HEK293T (cell line): ENCODE data around the gene DPP4.

Source experiments
- CTCF ChIA-PET: fragments of 350-600 bp; formaldehyde crosslinking; extraction: SDS; loops from one replicate; lab custom pipeline; 2021; ENCODE audit warnings: antibody characterized with exemption, inconsistent platforms; lab: Yijun Ruan, JAX
- POLR2A ChIA-PET: fragments of 350-600 bp; formaldehyde crosslinking; extraction: SDS; loops from one replicate; lab custom pipeline; 2020; ENCODE audit warnings: antibody characterized with exemption, inconsistent platforms; lab: Yijun Ruan, JAX
- DNase-seq: peaks from one replicate; pipeline ENCODE4 v3.0.0; 2012; ENCODE audit warnings: mixed read lengths; ENCODE audit errors: extremely low spot score
- ARNT ChIP-seq: fragments of 450-650 bp; IDR thresholded peaks from 2 replicates; pipeline ENCODE4 v1.6.1; 2017; ENCODE audit warnings: mild to moderate bottlenecking
- BHLHE40 ChIP-seq: fragments of 450-650 bp; IDR thresholded peaks from 2 replicates; pipeline ENCODE4 v1.6.1; 2016; ENCODE audit warnings: mild to moderate bottlenecking, moderate library complexity, borderline replicate concordance
- CTBP1 ChIP-seq: fragments of 450-650 bp; IDR thresholded peaks from 2 replicates; pipeline ENCODE4 v1.6.1; 2016; ENCODE audit warnings: borderline replicate concordance
- ELF4 ChIP-seq: fragments of 450-650 bp; IDR thresholded peaks from 2 replicates; pipeline ENCODE4 v1.6.1; 2017; ENCODE audit warnings: antibody characterized with exemption
- FOXA1 ChIP-seq: fragments of 450-650 bp; IDR thresholded peaks from 2 replicates; pipeline ENCODE4 v1.6.1; 2016; ENCODE audit warnings: mild to moderate bottlenecking
- FOXK2 ChIP-seq: fragments of 450-650 bp; IDR thresholded peaks from 2 replicates; pipeline ENCODE4 v1.6.1; 2016; ENCODE audit warnings: mild to moderate bottlenecking
- FOXM1 ChIP-seq: fragments of 450-650 bp; IDR thresholded peaks from 2 replicates; pipeline ENCODE4 v1.6.1; 2017; ENCODE audit warnings: mild to moderate bottlenecking, borderline replicate concordance
- HDGF ChIP-seq: fragments of 450-650 bp; IDR thresholded peaks from 2 replicates; pipeline ENCODE4 v1.6.1; 2017; ENCODE audit warnings: antibody characterized with exemption, borderline replicate concordance
- L3MBTL2 ChIP-seq: fragments of 450-650 bp; conservative IDR thresholded peaks from 2 replicates; pipeline ENCODE4 v1.6.1; 2016; ENCODE audit warnings: mild to moderate bottlenecking
- LEF1 ChIP-seq: fragments of 450-650 bp; IDR thresholded peaks from 2 replicates; pipeline ENCODE4 v1.6.1; 2017; ENCODE audit warnings: mild to moderate bottlenecking, borderline replicate concordance
- NFRKB ChIP-seq: fragments of 450-650 bp; IDR thresholded peaks from 2 replicates; pipeline ENCODE4 v1.6.1; 2016; ENCODE audit warnings: mild to moderate bottlenecking, moderate library complexity
- SP1 ChIP-seq: fragments of 450-650 bp; IDR thresholded peaks from 2 replicates; pipeline ENCODE4 v1.6.1; 2017
- SUZ12 ChIP-seq: fragments of 450-650 bp; IDR thresholded peaks from 2 replicates; pipeline ENCODE4 v1.6.1; 2016; ENCODE audit warnings: mild to moderate bottlenecking
- TARDBP ChIP-seq: fragments of 450-650 bp; IDR thresholded peaks from 2 replicates; pipeline ENCODE4 v1.6.1; 2016
- ZNF384 ChIP-seq: fragments of 450-650 bp; IDR thresholded peaks from 2 replicates; pipeline ENCODE4 v1.6.1; 2016
- TF ChIP-seq, protein P1 (sequence below): fragments of 450-650 bp; IDR thresholded peaks from 2 replicates; pipeline ENCODE4 v1.6.1; 2016

Gene DPP4

DNA sequence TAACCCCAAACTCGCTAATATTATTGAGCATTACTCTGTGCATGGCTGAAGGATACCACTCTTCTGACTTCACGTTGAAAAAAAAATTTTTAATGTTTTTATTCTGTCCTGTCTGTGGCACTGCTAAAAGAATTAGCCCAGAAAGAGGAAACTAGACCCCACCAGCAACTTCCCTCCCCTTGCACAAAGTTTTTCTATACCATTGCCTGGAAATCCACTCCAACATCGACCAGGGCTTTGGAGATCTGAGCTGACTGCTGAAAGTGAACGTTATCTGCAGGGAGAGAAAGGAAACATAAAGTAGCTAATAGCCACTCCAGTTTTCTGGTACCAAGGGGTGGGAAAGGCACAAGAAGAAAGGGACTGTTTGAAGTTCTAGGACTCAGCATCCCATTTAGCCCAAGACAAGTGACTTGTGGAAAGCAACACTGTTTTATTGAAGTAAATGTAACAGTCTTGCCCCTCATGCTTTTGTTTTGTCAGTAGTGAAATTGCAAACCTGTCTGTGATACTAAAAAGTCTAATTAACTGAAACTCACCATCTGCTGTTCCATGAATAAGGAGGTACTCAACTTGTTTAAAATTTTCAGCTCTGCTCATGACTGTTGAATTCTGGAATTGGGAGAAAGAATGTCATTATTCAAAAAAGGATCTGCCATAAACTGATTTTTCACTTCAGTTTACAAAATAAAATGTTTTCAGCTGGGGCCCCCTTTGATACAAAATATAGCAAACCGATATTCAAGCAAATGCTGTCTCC is 79.1 kb downstream of the DPP4 start:
- no peak for DNase-seq
- ChIA-PET CTCF (no interaction called here), POLR2A (no interaction called here)
- TF ChIP-seq L3MBTL2 = no peak
- TF ChIP-seq HDGF = no peak
- TF ChIP-seq BHLHE40 = no peak
- no peak for TF ChIP-seq SUZ12
- TF ChIP-seq CTBP1 = no peak
- no peak for TF ChIP-seq ZNF384
- TF ChIP-seq ARNT = no peak
- TF ChIP-seq FOXK2 = no peak
- TF ChIP-seq SP1 = no peak
- TF ChIP-seq LEF1 = no peak

DNA sequence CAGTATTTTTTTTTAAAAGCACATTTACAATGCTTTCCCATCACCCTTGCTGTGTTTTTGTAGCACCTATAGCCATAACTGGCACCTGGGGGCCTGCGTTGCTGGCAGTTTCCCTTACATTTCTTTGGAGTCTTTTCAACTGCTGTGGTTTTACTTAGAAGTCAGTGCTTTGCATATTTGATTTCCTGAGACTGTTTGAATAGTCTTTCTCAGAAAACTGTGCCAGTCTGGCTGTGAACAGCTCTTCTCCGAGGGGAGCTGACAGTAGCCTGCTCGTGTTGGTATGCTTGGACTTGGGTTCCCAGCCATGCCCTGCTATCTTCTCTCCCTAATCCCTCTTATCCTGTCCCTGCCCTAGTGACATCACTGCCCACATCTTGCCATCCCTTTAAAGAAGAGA is 81.5 kb downstream of the DPP4 start:
- no peak for DNase-seq
- POLR2A ChIA-PET = no interaction called here
- CTCF ChIA-PET = no interaction called here
- TF ChIP-seq ELF4 (no peak), CTBP1 (no peak), SUZ12 (no peak), SP1 (no peak), TARDBP (no peak), FOXK2 (no peak), ZNF384 (no peak), NFRKB (no peak), FOXA1 (no peak)
- TF ChIP-seq, protein P1, sequence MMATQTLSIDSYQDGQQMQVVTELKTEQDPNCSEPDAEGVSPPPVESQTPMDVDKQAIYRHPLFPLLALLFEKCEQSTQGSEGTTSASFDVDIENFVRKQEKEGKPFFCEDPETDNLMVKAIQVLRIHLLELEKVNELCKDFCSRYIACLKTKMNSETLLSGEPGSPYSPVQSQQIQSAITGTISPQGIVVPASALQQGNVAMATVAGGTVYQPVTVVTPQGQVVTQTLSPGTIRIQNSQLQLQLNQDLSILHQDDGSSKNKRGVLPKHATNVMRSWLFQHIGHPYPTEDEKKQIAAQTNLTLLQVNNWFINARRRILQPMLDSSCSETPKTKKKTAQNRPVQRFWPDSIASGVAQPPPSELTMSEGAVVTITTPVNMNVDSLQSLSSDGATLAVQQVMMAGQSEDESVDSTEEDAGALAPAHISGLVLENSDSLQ = no peak

DNA sequence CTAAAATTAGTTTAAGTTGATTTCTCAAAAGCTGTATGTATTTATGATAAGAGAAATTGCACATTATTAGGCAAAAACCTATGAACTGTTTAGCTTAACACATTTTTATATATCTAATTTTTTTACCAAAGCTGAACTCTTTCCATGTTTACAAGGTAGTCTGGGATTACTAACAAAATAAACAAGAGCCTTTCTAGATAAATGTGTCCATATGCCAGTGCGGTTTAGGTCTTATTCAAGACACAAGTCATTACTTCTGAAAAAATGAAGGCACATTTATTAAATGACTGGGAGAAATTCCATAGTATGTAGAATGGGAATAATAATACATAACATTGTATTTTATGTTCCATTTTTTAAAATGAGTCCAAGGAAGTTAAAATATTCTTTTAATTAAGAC is 82.0 kb downstream of the DPP4 start:
- TF ChIP-seq, protein P1 = no peak
- TF ChIP-seq HDGF (no peak), FOXA1 (no peak), FOXK2 (no peak), BHLHE40 (no peak), TARDBP (no peak), L3MBTL2 (no peak), SUZ12 (no peak), FOXM1 (no peak), ELF4 (no peak), NFRKB (no peak), LEF1 (no peak), ZNF384 (no peak), SP1 (no peak), CTBP1 (no peak), ARNT (no peak)
- no peak for DNase-seq
- CTCF ChIA-PET = no interaction called here
- POLR2A ChIA-PET = no interaction called here

DNA sequence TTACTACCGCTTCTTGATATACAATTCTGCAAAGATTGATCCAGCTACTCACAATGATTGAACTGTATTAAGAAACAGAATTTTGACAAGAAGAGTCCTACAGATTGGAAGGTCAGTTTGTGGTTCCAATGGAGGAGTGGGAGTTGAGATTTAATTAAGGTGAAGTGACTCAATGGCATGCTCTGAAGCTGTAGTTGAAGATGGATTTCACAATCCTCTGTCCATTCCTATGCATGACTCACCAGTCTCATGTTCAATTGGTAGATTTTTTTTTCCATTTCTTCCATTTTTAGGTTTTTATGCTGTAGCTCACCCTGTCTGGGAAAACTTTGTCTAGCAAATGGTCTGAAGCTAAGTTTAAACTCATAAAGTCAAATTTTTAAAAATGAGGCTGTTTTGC is 83.3 kb downstream of the DPP4 start:
- ChIA-PET CTCF (no interaction called here), POLR2A (no interaction called here)
- TF ChIP-seq ZNF384 = no peak
- TF ChIP-seq HDGF = no peak
- DNase-seq = no peak

DNA sequence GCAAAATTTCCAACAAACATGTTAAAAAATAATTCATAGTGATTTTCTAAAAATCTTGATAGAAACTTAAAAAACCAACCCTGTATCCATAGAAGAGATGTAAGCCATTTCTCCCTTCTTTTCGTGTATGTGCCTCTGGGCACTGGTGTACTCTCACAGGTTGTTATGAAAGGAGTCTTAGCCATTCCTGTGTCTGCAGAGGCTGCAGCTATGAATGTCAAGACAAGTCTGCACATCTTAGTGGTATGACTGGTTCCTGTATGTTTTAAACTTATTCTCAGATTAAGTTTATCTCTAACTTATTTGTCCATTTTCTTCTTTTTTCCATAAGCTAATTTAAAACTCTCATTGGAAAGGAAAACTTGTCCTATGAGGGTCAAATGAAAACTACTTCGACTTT is 84.0 kb downstream of the DPP4 start:
- ChIA-PET CTCF (no interaction called here), POLR2A (no interaction called here)
- no peak for DNase-seq
- TF ChIP-seq NFRKB = no peak
- TF ChIP-seq BHLHE40 = no peak
- no peak for TF ChIP-seq HDGF
- TF ChIP-seq ZNF384 = no peak
- TF ChIP-seq LEF1 = no peak
- TF ChIP-seq L3MBTL2 = no peak
- TF ChIP-seq CTBP1 = no peak
- no peak for TF ChIP-seq FOXA1
- no peak for TF ChIP-seq SUZ12
- TF ChIP-seq ELF4 = no peak
- TF ChIP-seq SP1 = no peak
- no peak for TF ChIP-seq FOXM1
- no peak for TF ChIP-seq TARDBP
- no peak for TF ChIP-seq FOXK2

DNA sequence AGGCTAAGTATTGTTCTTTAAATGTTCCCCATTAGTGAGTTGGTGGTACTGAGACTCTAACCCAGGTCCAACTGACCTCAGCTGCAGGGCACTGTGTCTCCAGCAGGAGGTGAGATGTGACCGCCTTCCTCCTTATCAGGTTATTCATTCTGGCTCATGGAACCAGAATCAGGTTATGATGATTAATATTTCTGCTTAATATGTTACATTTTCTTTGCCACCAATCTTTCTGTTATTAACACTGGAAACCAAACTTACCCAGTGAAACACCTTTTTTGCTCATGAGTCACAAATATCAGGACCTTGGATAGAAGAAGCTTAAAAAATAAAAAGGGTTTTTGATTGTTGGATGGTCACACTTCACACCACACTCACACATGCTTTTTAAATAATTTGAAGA is 85.4 kb downstream of the DPP4 start:
- CTCF ChIA-PET = no interaction called here
- DNase-seq = no peak
- TF ChIP-seq L3MBTL2 (no peak), CTBP1 (no peak), SUZ12 (no peak), ELF4 (no peak), NFRKB (no peak), BHLHE40 (no peak), HDGF (no peak), SP1 (no peak), ZNF384 (no peak), ARNT (no peak), FOXK2 (no peak), TARDBP (no peak)
- TF ChIP-seq, protein P1 = no peak
- POLR2A ChIA-PET = no interaction called here
